ENCODE measurements around the gene SF3A1. TPM values are rescaled to one million over a fixed set of nuclear protein-coding genes. Genes with fewer than 3 reads are reported as not detected.

The SF3A1 gene
- total RNA-seq, 2 experiments from 2014 or later: 243 to 244 TPM

- Mint-ChIP-seq H3K36me3 (peaks cover 28% of the 10 kb centered on the region), H3K4me3 (no peak overlapping the region), H3K27ac (peak overlapping the region; percentile 65), H3K9me3 (peaks cover 2% of the 10 kb centered on the region), H3K27me3 (no peaks in the 10 kb centered on the region), H3K4me1 (peaks cover 94% of the 10 kb centered on the region)
- no peak for DNase-seq
Measured at GRCh38 chr22:30310881-30311771, 45.6 kb downstream of the SF3A1 start.

GRCh38 chr22:30309951-30310741, 46.5 kb downstream of the SF3A1 start:
- Mint-ChIP-seq H3K9me3 (peaks cover 2% of the 10 kb centered on the region), H3K36me3 (peaks cover 21% of the 10 kb centered on the region), H3K4me3 (no peak overlapping the region), H3K27ac (peak overlapping the region; percentile 65), H3K4me1 (peaks cover 94% of the 10 kb centered on the region), H3K27me3 (no peaks in the 10 kb centered on the region)
- no peak for DNase-seq

- peaks cover 20% of the 10 kb centered on the region for H3K36me3 Mint-ChIP-seq
- H3K9me3 Mint-ChIP-seq: peaks cover 2% of the 10 kb centered on the region
- peak; percentile 37 for DNase-seq
- H3K27me3 Mint-ChIP-seq: no peaks in the 10 kb centered on the region
- H3K4me3 Mint-ChIP-seq: no peak overlapping the region
- H3K27ac Mint-ChIP-seq: peak overlapping the region; percentile 65
- peaks cover 94% of the 10 kb centered on the region for H3K4me1 Mint-ChIP-seq
Measured at GRCh38 chr22:30308518-30309230, 48.0 kb downstream of the SF3A1 start.

GRCh38 chr22:30308093-30308492, 48.6 kb downstream of the SF3A1 start:
- Mint-ChIP-seq H3K4me3 (no peak overlapping the region), H3K27me3 (no peaks in the 10 kb centered on the region), H3K36me3 (peaks cover 20% of the 10 kb centered on the region), H3K4me1 (peaks cover 97% of the 10 kb centered on the region), H3K9me3 (peaks cover 2% of the 10 kb centered on the region), H3K27ac (peak overlapping the region; percentile 65)
- no peak for DNase-seq

- H3K9me3 Mint-ChIP-seq: no peaks in the 10 kb centered on the region
- no peak for DNase-seq
- H3K36me3 Mint-ChIP-seq: peaks cover 18% of the 10 kb centered on the region
- H3K4me3 Mint-ChIP-seq: peak overlapping the region; percentile 18
- no peaks in the 10 kb centered on the region for H3K27me3 Mint-ChIP-seq
- peak overlapping the region; percentile 96 for H3K27ac Mint-ChIP-seq
- H3K4me1 Mint-ChIP-seq: peaks cover 97% of the 10 kb centered on the region
Measured at GRCh38 chr22:30307041-30307574, 49.6 kb downstream of the SF3A1 start.

- H3K9me3 Mint-ChIP-seq: no peaks in the 10 kb centered on the region
- peaks cover 20% of the 10 kb centered on the region for H3K36me3 Mint-ChIP-seq
- peak overlapping the region; percentile 63 for H3K4me3 Mint-ChIP-seq
- DNase-seq: no peak
- peak overlapping the region; percentile 96 for H3K27ac Mint-ChIP-seq
- no peaks in the 10 kb centered on the region for H3K27me3 Mint-ChIP-seq
- peaks cover 97% of the 10 kb centered on the region for H3K4me1 Mint-ChIP-seq
Measured at GRCh38 chr22:30306627-30307011, 50.1 kb downstream of the SF3A1 start.

GRCh38 chr22:30305906-30306626, 50.6 kb downstream of the SF3A1 start:
- peaks cover 24% of the 10 kb centered on the region for H3K36me3 Mint-ChIP-seq
- H3K9me3 Mint-ChIP-seq: no peaks in the 10 kb centered on the region
- H3K27me3 Mint-ChIP-seq: no peaks in the 10 kb centered on the region
- no peak for DNase-seq
- H3K4me1 Mint-ChIP-seq: peaks cover 97% of the 10 kb centered on the region
- peak overlapping the region; percentile 96 for H3K27ac Mint-ChIP-seq
- peak overlapping the region; percentile 63 for H3K4me3 Mint-ChIP-seq

- H3K4me1 Mint-ChIP-seq: peaks cover 97% of the 10 kb centered on the region
- peaks cover 27% of the 10 kb centered on the region for H3K36me3 Mint-ChIP-seq
Measured at GRCh38 chr22:30305519-30305905, 51.2 kb downstream of the SF3A1 start.

GRCh38 chr22:30304495-30305244, 52.0 kb downstream of the SF3A1 start:
- Mint-ChIP-seq H3K4me3 (peak overlapping the region; percentile 63), H3K9me3 (no peaks in the 10 kb centered on the region), H3K27ac (peak overlapping the region; percentile 96), H3K27me3 (no peaks in the 10 kb centered on the region), H3K36me3 (peaks cover 26% of the 10 kb centered on the region), H3K4me1 (peaks cover 97% of the 10 kb centered on the region)
- DNase-seq: no peak

More at GRCh38 chr22:30305519-30305905, 51.2 kb downstream of the SF3A1 start:
- DNase-seq: peak; percentile 48
- no peaks in the 10 kb centered on the region for H3K9me3 Mint-ChIP-seq
- H3K4me3 Mint-ChIP-seq: peak overlapping the region; percentile 63
- H3K27me3 Mint-ChIP-seq: no peaks in the 10 kb centered on the region
- H3K27ac Mint-ChIP-seq: peak overlapping the region; percentile 96

- Mint-ChIP-seq H3K4me3 (no peak overlapping the region), H3K27ac (peak overlapping the region; percentile 83), H3K36me3 (peaks cover 31% of the 10 kb centered on the region), H3K27me3 (no peaks in the 10 kb centered on the region), H3K9me3 (no peaks in the 10 kb centered on the region), H3K4me1 (peaks cover 93% of the 10 kb centered on the region)
- no peak for DNase-seq
Measured at GRCh38 chr22:30302810-30303138, 53.9 kb downstream of the SF3A1 start.

- no peaks in the 10 kb centered on the region for H3K27me3 Mint-ChIP-seq
- H3K36me3 Mint-ChIP-seq: peaks cover 34% of the 10 kb centered on the region
- peak overlapping the region; percentile 83 for H3K27ac Mint-ChIP-seq
- no peak for DNase-seq
- peaks cover 95% of the 10 kb centered on the region for H3K4me1 Mint-ChIP-seq
- H3K9me3 Mint-ChIP-seq: no peaks in the 10 kb centered on the region
- H3K4me3 Mint-ChIP-seq: no peak overlapping the region
Measured at GRCh38 chr22:30301995-30302809, 54.5 kb downstream of the SF3A1 start.

GRCh38 chr22:30299322-30299721, 57.4 kb downstream of the SF3A1 start:
- Mint-ChIP-seq H3K4me1 (peaks cover 87% of the 10 kb centered on the region), H3K36me3 (peaks cover 36% of the 10 kb centered on the region), H3K27me3 (no peaks in the 10 kb centered on the region), H3K4me3 (no peak overlapping the region), H3K27ac (no peak overlapping the region), H3K9me3 (no peaks in the 10 kb centered on the region)
- DNase-seq: no peak

Data from activated naive CD8-positive, alpha-beta T cell treated with anti-CD3 and anti-CD28 coated beads for 36 hours (primary cell).